COLO668 (cell line): ENCODE measurements around the gene TMEM44.
"Not testable (repeated sequence)": the region's sequence is repeated elsewhere in the genome, so short reads cannot be mapped to it uniquely, and the experiment has no call there.

ENCODE experiments used
- DNase-seq: peaks from one replicate; lab custom pipeline; 2025; ENCODE audit not compliant: unreplicated experiment; lab: John Stamatoyannopoulos, UW

TMEM44 gene

GRCh38 chr3:194612221-194612620 is 21.0 kb downstream of the TMEM44 start:
- no peak for DNase-seq

GRCh38 chr3:194610689-194611088 is 22.5 kb downstream of the TMEM44 start:
- no peak for DNase-seq

- DNase-seq: no peak
Observed at GRCh38 chr3:194609601-194610000, 23.6 kb downstream of the TMEM44 start.

DNA sequence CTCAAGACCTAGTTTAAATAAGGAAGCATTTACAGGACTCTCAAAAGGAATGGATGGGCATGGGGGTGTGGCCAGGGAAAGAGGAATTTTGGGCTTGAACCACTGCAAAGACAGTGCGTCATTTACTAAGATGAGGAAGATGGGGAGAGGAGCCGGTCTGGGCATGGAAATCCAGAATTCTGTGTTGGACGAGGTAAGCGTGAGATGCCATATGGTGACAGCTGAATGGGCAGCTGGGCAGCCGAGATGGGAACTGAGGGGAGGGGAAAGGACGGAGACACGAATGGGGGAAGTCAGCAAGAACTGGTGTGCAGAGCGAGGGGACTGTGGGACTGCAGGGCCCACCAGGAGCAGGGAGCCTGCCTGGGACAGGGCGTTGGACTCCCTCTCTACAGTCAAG is 24.2 kb downstream of the TMEM44 start:
- no peak for DNase-seq

DNA sequence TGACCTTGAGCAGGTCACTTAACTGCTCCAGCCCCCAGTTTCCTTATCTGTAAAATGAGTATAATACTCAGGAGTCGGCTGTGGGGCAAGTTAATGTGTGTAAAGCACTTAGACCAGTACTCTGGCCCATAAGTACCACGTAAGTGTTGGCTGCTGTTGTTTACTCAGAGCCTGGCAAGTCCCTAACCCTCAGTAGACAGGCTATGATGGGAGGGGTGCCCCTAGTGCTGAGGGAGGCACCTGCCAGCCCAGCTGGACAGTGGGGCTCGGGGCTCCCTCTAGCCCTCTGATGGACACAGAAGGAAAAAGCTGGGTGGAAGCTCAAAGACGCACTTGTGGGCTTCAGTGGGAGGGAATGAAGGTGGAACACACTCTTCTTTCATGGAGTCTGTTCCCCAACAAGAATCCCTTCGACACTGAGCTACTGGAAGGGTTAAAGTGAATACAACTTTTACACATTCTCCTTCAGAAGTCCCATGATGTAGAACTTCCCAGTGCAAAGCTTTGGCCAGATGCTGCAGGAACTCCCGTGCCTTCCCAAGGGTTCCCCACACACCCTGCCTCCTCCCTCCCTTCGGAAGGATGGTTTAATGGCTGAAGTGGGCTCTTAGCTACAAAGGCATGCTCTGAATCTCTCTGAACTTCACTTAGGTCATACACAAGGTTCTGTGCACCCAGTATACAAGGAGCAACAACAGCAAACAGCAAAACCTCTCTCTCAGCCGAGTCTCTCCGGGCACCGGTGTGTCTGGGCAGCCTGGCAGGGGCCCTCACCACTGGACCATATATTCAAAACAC is 25.4 kb downstream of the TMEM44 start:
- no peak for DNase-seq

GRCh38 chr3:194606941-194607340 is 26.3 kb downstream of the TMEM44 start:
- DNase-seq: no peak

- DNase-seq: no peak
Observed at GRCh38 chr3:194606163-194606562, 27.1 kb downstream of the TMEM44 start.

GRCh38 chr3:194605314-194605713 is 27.9 kb downstream of the TMEM44 start:
- DNase-seq: not testable (repeated sequence)

DNA sequence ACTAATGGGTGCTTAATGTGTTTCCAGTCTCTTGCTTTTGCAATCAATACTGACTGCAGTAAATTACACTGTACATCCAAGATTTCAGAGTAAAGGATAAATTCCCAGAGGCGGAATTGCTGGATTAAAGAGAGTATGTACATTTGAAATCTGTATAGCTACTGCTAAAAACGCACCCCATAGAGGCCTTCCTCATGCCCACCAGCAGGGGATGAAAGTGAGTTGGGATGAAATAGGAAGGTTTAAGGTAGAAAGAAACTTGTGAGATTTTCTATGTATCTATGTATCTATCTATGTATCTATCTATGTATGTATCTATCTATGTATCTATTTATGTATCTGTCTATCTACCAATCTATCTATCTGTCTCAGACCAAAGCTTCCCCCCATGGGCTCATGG is 28.4 kb downstream of the TMEM44 start:
- no peak for DNase-seq

DNA sequence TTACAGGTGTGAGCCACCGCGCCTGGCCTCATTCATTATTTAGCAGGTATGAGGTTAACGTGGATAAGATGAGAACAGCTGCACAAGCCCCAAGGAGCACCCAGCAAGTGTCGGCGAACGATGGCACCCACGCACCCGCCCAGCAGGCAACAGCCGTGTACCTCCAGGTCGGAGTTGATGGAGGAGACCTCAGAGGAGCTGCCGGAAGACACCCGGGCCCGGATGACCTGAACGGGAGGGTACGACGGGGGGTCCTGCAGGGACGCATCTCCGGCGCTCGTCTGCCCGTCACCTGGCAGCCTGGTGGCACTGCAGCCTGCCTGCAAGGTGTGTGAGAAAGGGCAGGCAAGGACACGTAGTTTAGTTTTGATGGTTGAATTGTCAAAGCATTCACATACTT is 29.1 kb downstream of the TMEM44 start:
- DNase-seq: no peak

- no peak for DNase-seq
Observed at GRCh38 chr3:194602669-194603171, 30.5 kb downstream of the TMEM44 start.

GRCh38 chr3:194598771-194599557 is 34.3 kb downstream of the TMEM44 start:
- DNase-seq: no peak

DNA sequence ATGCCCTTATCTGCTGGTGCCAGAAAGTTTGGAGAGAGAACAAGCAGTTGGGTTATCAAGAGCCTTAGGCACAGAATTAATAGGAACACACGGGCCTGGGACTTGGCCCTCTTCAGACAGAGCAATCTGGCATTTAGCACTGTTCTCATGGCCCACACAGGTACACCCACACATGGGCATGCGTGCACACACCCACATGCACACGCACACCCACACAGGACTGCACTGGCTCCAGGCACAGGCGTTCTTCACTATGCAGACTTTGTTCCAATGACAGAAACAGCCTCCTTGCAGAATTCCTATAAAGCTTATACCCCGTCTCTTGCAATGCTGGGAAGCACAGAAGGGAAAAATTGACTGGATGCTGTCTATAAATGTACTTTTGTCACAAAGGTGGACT is 36.3 kb downstream of the TMEM44 start:
- no peak for DNase-seq

GRCh38 chr3:194592798-194593752 is 40.1 kb downstream of the TMEM44 start:
- no peak for DNase-seq

GRCh38 chr3:194588741-194589140 is 44.5 kb downstream of the TMEM44 start:
- no peak for DNase-seq

GRCh38 chr3:194588236-194588635 is 45.0 kb downstream of the TMEM44 start:
- DNase-seq: no peak

- no peak for DNase-seq
Observed at GRCh38 chr3:194587438-194587931, 45.7 kb downstream of the TMEM44 start.

- no peak for DNase-seq
Observed at GRCh38 chr3:194586836-194587235, 46.4 kb downstream of the TMEM44 start.

- no peak for DNase-seq
Observed at GRCh38 chr3:194585880-194586281, 47.3 kb downstream of the TMEM44 start.

DNA sequence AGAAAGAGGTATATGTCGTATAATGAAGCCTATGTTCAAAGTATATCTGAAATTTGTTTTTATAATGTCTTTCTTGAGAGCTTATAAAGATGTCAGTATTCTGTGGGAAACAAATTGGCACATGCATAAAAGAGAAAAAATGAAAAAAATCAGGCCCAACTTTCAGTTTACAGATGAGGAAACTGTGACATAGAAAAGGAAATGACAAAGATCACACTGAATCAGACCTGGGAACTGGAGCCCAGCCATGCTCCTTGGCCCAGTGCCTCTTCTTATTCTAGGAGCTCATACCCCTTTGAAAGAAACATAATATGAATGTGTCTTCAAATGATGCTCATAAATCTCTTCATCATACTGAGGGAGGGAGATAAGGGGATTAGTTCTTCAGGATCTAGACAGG is 48.4 kb downstream of the TMEM44 start:
- DNase-seq: no peak

DNA sequence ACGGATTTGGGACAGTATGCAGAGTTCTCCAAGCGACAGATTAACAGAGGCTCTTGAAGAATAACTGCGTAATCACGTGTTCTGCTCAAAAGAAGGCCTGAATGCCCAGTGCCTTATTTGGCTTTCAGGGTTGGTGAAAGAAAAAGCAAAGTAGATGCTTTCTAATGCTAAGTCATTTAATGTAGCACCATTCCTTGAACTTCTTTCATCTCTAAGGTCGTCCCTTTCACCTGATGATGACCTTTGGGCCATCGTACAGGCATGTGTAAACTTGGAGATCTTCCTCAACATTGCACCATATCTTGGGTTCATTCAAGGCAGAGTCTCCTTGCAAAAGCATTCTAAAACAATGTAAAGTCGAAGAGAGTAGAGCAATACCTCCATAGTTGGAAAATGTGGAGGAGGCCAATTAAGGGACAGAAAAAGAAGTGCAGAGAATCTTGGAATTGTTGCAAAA is 48.9 kb downstream of the TMEM44 start:
- DNase-seq: no peak
